GM23338 (cell line): ENCODE results near the gene VPS37C.

Source experiments
- EZH2 ChIP-seq: fragments of 200-600 bp; sonication (generic); IDR thresholded peaks from one replicate; pipeline ENCODE4 v1.8.0; 2017; ENCODE audit warnings: antibody characterized with exemption, mild to moderate bottlenecking, low read depth; ENCODE audit not compliant: unreplicated experiment
- EZH2phosphoT487 ChIP-seq: fragments of 200-600 bp; sonication (generic); IDR thresholded peaks from one replicate; pipeline ENCODE4 v1.8.1; 2018; ENCODE audit warnings: antibody characterized with exemption; ENCODE audit not compliant: unreplicated experiment
- POLR2AphosphoS5 ChIP-seq: IDR thresholded peaks from 2 replicates; pipeline ENCODE4 v1.6.1; 2016; ENCODE audit warnings: antibody characterized with exemption, low read depth

GRCh38 chr11:61082062-61082870 is 79.0 kb downstream of the VPS37C start:
- TF ChIP-seq POLR2AphosphoS5: no peak
- no peak for TF ChIP-seq EZH2phosphoT487
- TF ChIP-seq EZH2: no peak
